HepG2 (cell line): ENCODE data around the gene KCNMA1. TPM values are rescaled to one million over a fixed set of nuclear protein-coding genes. Genes with fewer than 3 reads are reported as not detected.

Source experiments
- ATAC-seq: fragments of 200-7000 bp; cut with Tn5 transposase; 3 replicates; pipeline ENCODE4 v1.9.1; 2020; ENCODE audit warnings: mild to moderate bottlenecking, moderate library complexity
- BruUV-seq: library from RNA; stranded (reverse); fragments of 400-500 nt; replicated peaks from 2 replicates; lab custom pipeline; 2021; lab: Mats Ljungman, UMichigan
- CTCF ChIA-PET: fragments of 300-600 bp; formaldehyde crosslinking; extraction: SDS; loops from one replicate; lab custom pipeline; 2021; ENCODE audit warnings: low total read pairs, inconsistent platforms, low intra/inter-chr PET ratio; lab: Yijun Ruan, JAX
- POLR2A ChIA-PET: fragments of 350-600 bp; sonication (Branson Sonifier 250); formaldehyde crosslinking; loops from one replicate; lab custom pipeline; 2020; ENCODE audit warnings: antibody characterized with exemption, inconsistent platforms; lab: Yijun Ruan, JAX
- DNase-seq: peaks from one replicate; pipeline ENCODE4 v3.0.0-alpha.2; 2015; ENCODE audit warnings: low spot score
- FAIRE-seq: peaks from 3 replicates; lab custom pipeline; 2011; peaks lifted over from hg19 to GRCh38; lab: Jason Lieb, UNC
- H2AFZ ChIP-seq: one replicate; pipeline ENCODE4 v1.6.1; 2011; ENCODE audit warnings: low read length, inconsistent platforms
- H3K27ac ChIP-seq: fragments of 300-600 bp; 3 replicates; pipeline ENCODE4 v1.8.0; 2011; ENCODE audit warnings: mixed run types, mild to moderate bottlenecking, mixed read lengths, low read length, inconsistent platforms; ENCODE audit not compliant: insufficient read depth; ENCODE audit errors: extremely low read length
- H3K27me3 ChIP-seq, 2 experiments: fragments of 200-600 bp in 1 of 2; 2 replicates in 1 of 2; 3 replicates in 1 of 2; pipeline versions ENCODE4 v1.6.0 to v1.8.0; 2011; ENCODE audit warnings: low read length in 2 of 2, mild to moderate bottlenecking in 2 of 2, moderate library complexity in 2 of 2, inconsistent platforms in 1 of 2; ENCODE audit not compliant: insufficient read depth in 2 of 2, control insufficient read depth in 1 of 2
- H3K36me3 ChIP-seq, 2 experiments: fragments of 200-600 bp in 1 of 2; replicated peaks in 1 of 2; 2 replicates in 1 of 2; 3 replicates in 1 of 2; pipeline versions ENCODE4 v1.5.1 to v1.8.0; 2011; ENCODE audit warnings: low read length in 2 of 2, inconsistent platforms in 1 of 2; ENCODE audit not compliant: insufficient read depth in 2 of 2, control insufficient read depth in 1 of 2
- H3K4me1 ChIP-seq: 2 replicates; pipeline ENCODE4 v1.5.1; 2012; ENCODE audit warnings: low read length, inconsistent platforms; ENCODE audit not compliant: insufficient read depth
- H3K4me2 ChIP-seq: 2 replicates; pipeline ENCODE4 v1.6.0; 2011; ENCODE audit warnings: low read depth, low read length, inconsistent platforms
- H3K4me3 ChIP-seq, 3 experiments: fragments of 200-600 bp in 1 of 3; sonication (generic), shearing (Covaris generic) in 1 of 3; replicated peaks in 1 of 3; 2 replicates each; pipeline ENCODE4 v1.5.1; 2011 to 2016; ENCODE audit warnings: low read length in 3 of 3, inconsistent platforms in 2 of 3, low read depth in 2 of 3, mild to moderate bottlenecking in 2 of 3, control low read depth in 1 of 3, mixed read lengths in 1 of 3; ENCODE audit not compliant: insufficient read depth in 1 of 3
- H3K79me2 ChIP-seq: one replicate; pipeline ENCODE4 v1.6.1; 2011; ENCODE audit warnings: low read length, inconsistent platforms; ENCODE audit not compliant: insufficient read depth
- H3K9ac ChIP-seq: 2 replicates; pipeline ENCODE4 v1.6.0; 2011; ENCODE audit warnings: mild to moderate bottlenecking, low read depth, low read length, inconsistent platforms; ENCODE audit not compliant: insufficient read depth
- H3K9me3 ChIP-seq: 2 replicates; pipeline ENCODE4 v1.5.1; 2012; ENCODE audit warnings: mild to moderate bottlenecking, low read length
- H4K20me1 ChIP-seq: 2 replicates; pipeline ENCODE4 v1.6.0; 2011; ENCODE audit warnings: inconsistent platforms, mild to moderate bottlenecking, low read length, moderate library complexity; ENCODE audit not compliant: insufficient read depth
- CREB1 ChIP-seq, 2 experiments: fragments of 450-650 bp in 1 of 2; IDR thresholded peaks; 2 replicates each; pipeline ENCODE4 v1.6.1; 2016 to 2017; ENCODE audit warnings: control low read depth in 1 of 2, mild to moderate bottlenecking in 1 of 2, missing compliant biosample characterization in 1 of 2, missing genetic modification characterization in 1 of 2
- KDM6A ChIP-seq: IDR thresholded peaks from 2 replicates; pipeline ENCODE4 v1.6.1; 2016; ENCODE audit warnings: low read depth
- KLF13 ChIP-seq: sonication (generic); formaldehyde crosslinking; IDR thresholded peaks from 2 replicates; pipeline ENCODE4 v1.4.0; 2020; ENCODE audit warnings: mild to moderate bottlenecking, missing genetic modification reagents
- MED8 ChIP-seq: sonication (generic); formaldehyde crosslinking; IDR thresholded peaks from 2 replicates; pipeline ENCODE4 v1.8.1; 2023; ENCODE audit warnings: mild to moderate bottlenecking, missing genetic modification reagents; ENCODE audit not compliant: insufficient replicate concordance
- NR2F2 ChIP-seq: IDR thresholded peaks from 2 replicates; pipeline ENCODE4 v1.6.1; 2012; ENCODE audit warnings: low read depth, inconsistent platforms, borderline replicate concordance
- RARG ChIP-seq: sonication (generic); formaldehyde crosslinking; IDR thresholded peaks from 2 replicates; pipeline ENCODE4 v1.4.0; 2020; ENCODE audit warnings: low read depth, mild to moderate bottlenecking, missing genetic modification reagents
- RFX3 ChIP-seq: IDR thresholded peaks from 2 replicates; pipeline ENCODE4 v1.6.1; 2016; ENCODE audit warnings: missing biosample characterization, missing genetic modification reagents
- RORA ChIP-seq: sonication (generic); formaldehyde crosslinking; IDR thresholded peaks from 2 replicates; pipeline ENCODE4 v1.5.0; 2020; ENCODE audit warnings: mild to moderate bottlenecking, missing genetic modification reagents, moderate library complexity
- SP1 ChIP-seq, 2 experiments: fragments of 450-650 bp in 1 of 2; sonication (generic) in 1 of 2; formaldehyde crosslinking in 1 of 2; IDR thresholded peaks; 2 replicates each; pipeline versions ENCODE4 v1.4.0 to v1.6.1; 2016 to 2020; ENCODE audit warnings: missing genetic modification reagents in 1 of 2
- ZNF329 ChIP-seq: sonication (generic); formaldehyde crosslinking; IDR thresholded peaks from 2 replicates; pipeline ENCODE4 v1.9.0; 2021; ENCODE audit warnings: low read depth, mild to moderate bottlenecking, missing genetic modification reagents
- ZNF33B ChIP-seq: sonication (generic); formaldehyde crosslinking; IDR thresholded peaks from 2 replicates; pipeline ENCODE4 v1.5.1; 2020; ENCODE audit warnings: mild to moderate bottlenecking, missing genetic modification reagents
- ZNF749 ChIP-seq: sonication (generic); formaldehyde crosslinking; IDR thresholded peaks from 2 replicates; pipeline ENCODE4 v1.8.0; 2022; ENCODE audit warnings: mild to moderate bottlenecking, missing genetic modification reagents, moderate library complexity, borderline replicate concordance
- ZNF777 ChIP-seq: sonication (generic); formaldehyde crosslinking; IDR thresholded peaks from 2 replicates; pipeline ENCODE4 v1.4.0; 2020; ENCODE audit warnings: missing genetic modification reagents
- ZNF841 ChIP-seq: sonication (generic); formaldehyde crosslinking; IDR thresholded peaks from 2 replicates; pipeline ENCODE4 v1.8.1; 2023; ENCODE audit warnings: missing genetic modification reagents, borderline replicate concordance
- ZSCAN30 ChIP-seq: sonication (generic); formaldehyde crosslinking; IDR thresholded peaks from 2 replicates; pipeline ENCODE4 v1.5.0; 2020; ENCODE audit warnings: mild to moderate bottlenecking, missing genetic modification reagents
- WGBS: methylation state at CpG from one replicate; pipeline ENCODE4 v1.1.6; 2017; ENCODE audit warnings: low lambda C conversion rate; 5-methylcytosine and 5-hydroxymethylcytosine counted together
- in situ Hi-C: cut with HindIII; loops from 2 replicates; pipeline ENCODE4 v1.10.0; 2017; ENCODE audit warnings: low pct_unique_long_range_greater_than_20kb; ENCODE audit not compliant: extremely low pct_ligation_motif_present
- intact Hi-C: fragments of 100-400 bp; cut with micrococcal nuclease; formaldehyde crosslinking; loops from one replicate; pipeline ENCODE4 v1.10.0; 2022; ENCODE audit not compliant: unreplicated experiment
- polyA plus RNA-seq, 8 experiments: library from polyadenylated mRNA; depleted of rRNA in 3 of 8; stranded (reverse) in 7 of 8; unstranded in 1 of 8; fragments of >200 nt; fragmentation: Illumina TruSeq in 4 of 8; extraction: Trizol in 4 of 8; gene quantifications; 2 replicates each; pipeline versions ENCODE4 v1.2.1 to v1.2.3, GENCODE V29; 2011 to 2016; ENCODE audit warnings: low read depth in 4 of 8, missing spikeins in 1 of 8, mixed read lengths in 1 of 8; ENCODE audit not compliant: insufficient read depth in 1 of 8
- total RNA-seq, 5 experiments: library from RNA; depleted of rRNA; stranded (reverse); fragments of >200 nt; fragmentation: Illumina TruSeq; extraction: Trizol; gene quantifications; 2 replicates each; pipeline ENCODE4 v1.2.3, GENCODE V29; 2016; ENCODE audit warnings: low read depth in 1 of 5
- TF ChIP-seq, protein P1 (sequence below): sonication (generic); formaldehyde crosslinking; IDR thresholded peaks from 2 replicates; pipeline ENCODE4 v1.9.0; 2021; ENCODE audit warnings: missing genetic modification reagents, borderline replicate concordance
- TF ChIP-seq, protein P2 (sequence below): sonication (generic); formaldehyde crosslinking; IDR thresholded peaks from 2 replicates; pipeline ENCODE4 v1.5.1; 2020; ENCODE audit warnings: mild to moderate bottlenecking, missing genetic modification reagents, moderate library complexity
- TF ChIP-seq, protein P3 (sequence below): sonication (generic); formaldehyde crosslinking; IDR thresholded peaks from 2 replicates; pipeline ENCODE4 v1.8.0; 2023; ENCODE audit warnings: mild to moderate bottlenecking, missing genetic modification reagents

Gene KCNMA1
- total and polyA plus RNA-seq, 2 of the 13 experiments (the other 11 are each of a cell fraction or from before 2014, with no cell fraction given): 0.02 TPM; not detected in 1

DNA sequence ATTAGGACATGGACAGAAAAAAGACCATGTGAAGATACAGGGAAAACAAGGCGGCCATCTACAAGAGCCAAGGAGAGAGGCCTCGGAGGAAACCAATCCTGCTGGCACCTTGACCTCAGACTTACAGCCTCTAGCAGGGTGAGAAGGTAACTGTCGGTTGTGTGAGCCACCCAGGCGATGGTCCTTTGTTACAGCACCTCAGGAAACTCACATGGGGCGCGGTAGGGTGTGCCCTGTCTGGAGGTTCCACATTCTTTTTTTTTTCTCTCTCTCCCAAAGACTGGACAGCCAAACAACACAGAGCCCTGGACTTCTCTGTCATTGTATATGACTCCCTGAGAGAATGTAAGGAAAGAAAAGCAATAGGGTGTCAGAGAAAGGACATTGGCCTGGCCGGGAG is 163.2 kb downstream of the KCNMA1 start:
- 38% methylated on average over 6 of the region's 7 CpGs for WGBS

More for the DNA sequence above, 163.2 kb downstream of the KCNMA1 start:
- BruUV-seq: no TSS peak
- H3K79me2 ChIP-seq: no peaks in the 10 kb centered on the region
- H3K27ac ChIP-seq: no peak overlapping the region
- DNase-seq: no peak
- no peaks in the 10 kb centered on the region for H3K36me3 ChIP-seq
- H3K9me3 ChIP-seq: no peaks in the 10 kb centered on the region
- ATAC-seq: no peak
- H3K4me3 ChIP-seq: no peak overlapping the region
- in situ Hi-C loops: no loop called here
- CTCF ChIA-PET: no interaction called here
- intact Hi-C loops: no loop called here
- no peaks in the 10 kb centered on the region for H4K20me1 ChIP-seq
- H3K9ac ChIP-seq: no peak overlapping the region
- no peak overlapping the region for H2AFZ ChIP-seq
- H3K4me2 ChIP-seq: no peak overlapping the region
- POLR2A ChIA-PET: no interaction called here
- no peak for FAIRE-seq
- TF ChIP-seq RARG (CRISPR knock-in tag) (no peak), RFX3 (CRISPR knock-in tag) (no peak), SP1 (IDR thresholded peaks at IDR 0.05) (no peak), SP1 (CRISPR knock-in tag; IDR thresholded peaks at IDR 0.05) (no peak), ZNF329 (CRISPR knock-in tag) (no peak), KLF13 (CRISPR knock-in tag) (no peak), RORA (CRISPR knock-in tag) (no peak), ZNF777 (CRISPR knock-in tag) (no peak), MED8 (CRISPR knock-in tag) (no peak), ZSCAN30 (no peak), KDM6A (CRISPR knock-in tag) (no peak), ZNF749 (no peak), NR2F2 (no peak), ZNF33B (CRISPR knock-in tag) (no peak), ZNF841 (CRISPR knock-in tag) (no peak), CREB1 (IDR thresholded peaks at IDR 0.05) (no peak), CREB1 (CRISPR knock-in tag; IDR thresholded peaks at IDR 0.05) (no peak)
- TF ChIP-seq, protein P1, sequence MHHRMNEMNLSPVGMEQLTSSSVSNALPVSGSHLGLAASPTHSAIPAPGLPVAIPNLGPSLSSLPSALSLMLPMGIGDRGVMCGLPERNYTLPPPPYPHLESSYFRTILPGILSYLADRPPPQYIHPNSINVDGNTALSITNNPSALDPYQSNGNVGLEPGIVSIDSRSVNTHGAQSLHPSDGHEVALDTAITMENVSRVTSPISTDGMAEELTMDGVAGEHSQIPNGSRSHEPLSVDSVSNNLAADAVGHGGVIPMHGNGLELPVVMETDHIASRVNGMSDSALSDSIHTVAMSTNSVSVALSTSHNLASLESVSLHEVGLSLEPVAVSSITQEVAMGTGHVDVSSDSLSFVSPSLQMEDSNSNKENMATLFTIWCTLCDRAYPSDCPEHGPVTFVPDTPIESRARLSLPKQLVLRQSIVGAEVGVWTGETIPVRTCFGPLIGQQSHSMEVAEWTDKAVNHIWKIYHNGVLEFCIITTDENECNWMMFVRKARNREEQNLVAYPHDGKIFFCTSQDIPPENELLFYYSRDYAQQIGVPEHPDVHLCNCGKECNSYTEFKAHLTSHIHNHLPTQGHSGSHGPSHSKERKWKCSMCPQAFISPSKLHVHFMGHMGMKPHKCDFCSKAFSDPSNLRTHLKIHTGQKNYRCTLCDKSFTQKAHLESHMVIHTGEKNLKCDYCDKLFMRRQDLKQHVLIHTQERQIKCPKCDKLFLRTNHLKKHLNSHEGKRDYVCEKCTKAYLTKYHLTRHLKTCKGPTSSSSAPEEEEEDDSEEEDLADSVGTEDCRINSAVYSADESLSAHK: no peak
- TF ChIP-seq, protein P2, sequence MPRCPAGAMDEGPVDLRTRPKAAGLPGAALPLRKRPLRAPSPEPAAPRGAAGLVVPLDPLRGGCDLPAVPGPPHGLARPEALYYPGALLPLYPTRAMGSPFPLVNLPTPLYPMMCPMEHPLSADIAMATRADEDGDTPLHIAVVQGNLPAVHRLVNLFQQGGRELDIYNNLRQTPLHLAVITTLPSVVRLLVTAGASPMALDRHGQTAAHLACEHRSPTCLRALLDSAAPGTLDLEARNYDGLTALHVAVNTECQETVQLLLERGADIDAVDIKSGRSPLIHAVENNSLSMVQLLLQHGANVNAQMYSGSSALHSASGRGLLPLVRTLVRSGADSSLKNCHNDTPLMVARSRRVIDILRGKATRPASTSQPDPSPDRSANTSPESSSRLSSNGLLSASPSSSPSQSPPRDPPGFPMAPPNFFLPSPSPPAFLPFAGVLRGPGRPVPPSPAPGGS (CRISPR knock-in tag): no peak
- TF ChIP-seq, protein P3, sequence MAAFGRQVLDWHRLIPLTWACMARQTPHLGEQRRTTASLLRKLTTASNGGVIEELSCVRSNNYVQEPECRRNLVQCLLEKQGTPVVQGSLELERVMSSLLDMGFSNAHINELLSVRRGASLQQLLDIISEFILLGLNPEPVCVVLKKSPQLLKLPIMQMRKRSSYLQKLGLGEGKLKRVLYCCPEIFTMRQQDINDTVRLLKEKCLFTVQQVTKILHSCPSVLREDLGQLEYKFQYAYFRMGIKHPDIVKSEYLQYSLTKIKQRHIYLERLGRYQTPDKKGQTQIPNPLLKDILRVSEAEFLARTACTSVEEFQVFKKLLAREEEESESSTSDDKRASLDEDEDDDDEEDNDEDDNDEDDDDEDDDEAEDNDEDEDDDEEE (CRISPR knock-in tag): no peak
- H3K27me3 ChIP-seq: peaks cover 0 to 4% of the 10 kb centered on the region in 2 experiments; a peak in 1 of 5 replicates
- no peaks in the 10 kb centered on the region for H3K4me1 ChIP-seq
